GM18498 (cell line): Measurements from ENCODE around the gene RASL11A.
"Not testable (repeated sequence)": the region's sequence is repeated elsewhere in the genome, so short reads cannot be mapped to it uniquely, and the experiment has no call there.

ENCODE experiments used
- ATAC-seq: cut with Tn5 transposase; IDR thresholded peaks from one replicate; pipeline ENCODE4 v1.9.1; 2021; ENCODE audit warnings: mild to moderate bottlenecking, moderate library complexity; ENCODE audit not compliant: unreplicated experiment

Gene RASL11A

DNA sequence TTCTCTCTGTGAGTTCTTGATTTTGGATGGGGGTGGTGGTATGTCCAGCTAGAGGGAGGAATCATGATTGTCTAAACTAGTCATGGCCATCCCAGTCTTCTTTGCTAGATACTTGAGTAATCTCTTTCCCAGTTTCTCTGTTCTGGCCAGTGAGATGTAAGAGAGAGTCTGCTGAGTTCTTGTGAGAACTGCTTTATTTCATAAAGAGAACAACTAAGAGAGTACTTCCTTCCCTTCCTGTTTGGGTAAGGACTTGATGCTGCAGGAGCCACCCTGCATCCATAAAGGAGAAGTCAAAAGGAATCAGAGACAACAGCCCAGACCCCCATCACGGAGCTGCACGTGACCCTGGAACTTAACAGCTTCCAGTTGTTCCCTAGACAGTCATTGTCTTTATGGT lies 3.0 kb upstream of the RASL11A start:
- ATAC-seq: no peak

DNA sequence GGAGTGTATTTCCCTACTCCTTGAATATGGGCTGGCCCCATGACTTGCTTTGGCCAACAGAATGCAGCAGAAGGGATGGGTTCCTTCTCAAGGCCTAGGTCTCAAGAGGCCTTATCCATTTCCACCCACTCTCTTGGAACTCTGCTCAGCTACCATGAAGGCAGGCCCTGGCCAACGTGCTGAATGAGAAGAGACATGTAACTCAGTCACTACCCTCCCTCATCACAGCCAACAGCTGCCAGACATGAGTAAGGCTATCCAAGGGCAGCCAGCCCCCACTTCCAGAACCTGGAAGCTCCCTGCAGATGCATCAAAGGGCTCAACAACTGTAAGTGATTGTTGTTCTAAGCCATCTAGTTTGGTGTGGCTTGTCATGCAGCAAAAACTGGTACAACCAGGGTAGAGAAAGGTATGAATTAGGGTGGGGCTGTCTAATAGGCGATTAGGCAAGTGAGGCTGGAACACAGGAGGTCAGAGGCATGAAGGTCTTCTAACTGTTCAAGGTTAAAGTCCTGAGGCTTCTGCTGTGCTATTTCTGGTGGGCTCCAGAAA lies 1.4 kb upstream of the RASL11A start:
- ATAC-seq: no peak

DNA sequence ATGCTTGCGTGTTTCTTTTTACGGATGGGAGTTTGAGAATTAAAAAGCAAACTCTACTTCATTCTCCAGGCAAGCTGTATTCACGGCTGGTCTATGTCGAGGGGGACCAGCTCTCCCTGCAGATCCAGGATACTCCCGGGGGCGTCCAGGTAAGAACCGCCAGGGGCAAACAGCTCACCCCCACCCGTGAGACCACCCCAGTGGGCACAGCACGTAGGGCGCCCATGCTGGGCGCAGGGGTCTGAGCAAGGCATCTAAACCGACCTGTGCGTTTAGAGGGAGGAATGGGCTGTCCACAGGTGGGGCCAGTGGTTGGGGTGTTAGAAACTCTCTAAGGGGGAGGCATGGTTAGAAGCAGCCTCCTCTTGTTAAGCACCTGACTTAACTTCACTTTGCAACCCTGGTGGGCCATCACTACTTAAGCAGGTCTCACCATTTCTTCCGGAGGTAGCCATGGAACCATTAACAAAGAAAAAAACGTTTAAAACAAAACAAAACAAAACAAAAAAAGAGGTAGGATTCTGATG lies 1.0 kb downstream of the RASL11A start:
- no peak for ATAC-seq

DNA sequence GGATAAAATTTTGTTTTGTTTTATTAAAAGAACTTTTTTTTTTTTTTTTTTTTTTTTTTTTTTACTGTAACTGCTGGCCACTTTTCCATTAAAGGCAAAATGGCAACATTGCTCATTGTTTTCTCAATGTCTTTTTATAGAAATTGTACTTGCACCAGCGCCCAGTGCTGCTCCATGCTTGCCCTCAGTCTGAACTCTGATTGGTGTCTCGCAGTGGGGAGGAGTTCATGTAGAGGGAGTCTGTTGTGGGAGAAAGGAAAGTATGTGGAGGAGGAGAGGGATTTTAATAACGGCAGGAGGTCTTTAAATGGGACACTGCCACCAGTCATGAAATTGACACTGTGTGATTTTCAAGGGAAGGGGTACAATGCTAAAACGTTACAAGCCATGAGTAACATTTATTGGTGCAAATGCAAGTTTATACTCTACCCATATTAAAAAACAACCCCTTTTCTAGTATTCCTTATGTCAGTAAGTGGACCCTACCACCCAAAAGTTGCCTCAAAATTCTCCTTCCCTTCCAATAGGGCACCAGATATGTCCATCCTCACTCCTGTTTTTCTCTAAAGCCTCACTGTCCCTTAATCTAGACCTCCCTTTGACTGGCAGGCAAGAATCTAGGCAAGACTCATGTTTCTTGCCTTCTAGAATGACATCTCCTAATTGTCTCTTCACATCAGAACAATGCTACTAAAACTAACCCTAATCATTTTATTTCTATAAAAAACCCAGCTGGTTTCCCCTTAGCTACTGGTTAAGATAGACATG lies 3.2 kb downstream of the RASL11A start:
- no peak for ATAC-seq

DNA sequence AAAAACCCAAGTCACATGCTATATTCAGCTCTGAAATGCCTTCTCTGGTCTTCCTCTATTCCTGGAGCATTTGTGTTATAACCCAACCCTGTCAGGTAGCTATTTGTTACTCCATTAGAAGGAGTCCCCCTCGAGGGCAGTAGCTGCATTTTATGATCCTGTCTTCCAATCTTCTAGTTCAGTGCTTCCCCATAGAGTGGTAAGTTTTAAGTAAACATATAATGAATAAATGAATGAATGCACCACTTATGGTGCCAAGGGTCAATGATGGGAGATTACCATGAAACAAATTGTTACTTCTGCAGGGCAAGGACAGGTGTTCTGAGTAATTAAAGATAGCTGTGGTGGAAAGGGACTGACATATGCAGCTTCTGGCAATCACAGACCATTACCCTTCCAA lies 4.0 kb downstream of the RASL11A start:
- no peak for ATAC-seq

DNA sequence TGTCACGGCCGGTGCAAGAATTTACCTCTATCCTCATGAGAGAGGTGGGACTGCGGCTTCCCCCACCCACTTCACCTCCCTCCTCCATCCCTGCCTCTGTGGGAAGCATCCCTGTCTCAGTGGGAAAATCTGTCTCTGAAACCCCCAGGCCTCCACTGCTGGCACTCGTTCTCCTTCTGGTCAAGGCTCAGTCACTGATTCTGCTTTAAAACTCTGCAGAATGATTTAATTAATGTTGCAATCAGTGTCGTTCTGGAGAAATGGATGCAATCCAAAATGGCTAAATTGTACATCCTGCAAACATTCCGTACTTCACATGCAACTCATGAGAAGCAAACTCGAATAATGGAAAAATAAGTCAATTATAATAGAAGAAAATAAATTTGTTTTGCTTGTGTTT lies 5.6 kb downstream of the RASL11A start:
- ATAC-seq: no peak

DNA sequence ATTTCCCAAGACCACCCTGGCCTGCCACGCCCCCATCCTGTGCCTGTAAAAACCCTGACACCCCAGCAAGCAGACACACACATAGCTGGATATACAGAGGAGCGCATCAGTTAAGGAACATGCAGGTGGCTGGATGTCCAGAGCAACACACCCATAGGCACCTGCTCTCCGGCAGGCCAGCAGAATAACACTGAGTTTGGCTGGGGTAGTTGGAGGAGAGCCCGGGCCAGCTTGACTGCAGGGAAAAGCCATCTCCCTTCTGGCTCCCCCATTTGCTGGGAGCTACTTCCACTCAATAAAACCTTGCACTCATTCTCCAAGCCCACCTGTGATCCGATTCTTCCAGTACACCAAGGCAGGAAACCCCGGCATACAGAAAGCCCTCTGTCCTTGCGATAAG lies 8.9 kb downstream of the RASL11A start:
- ATAC-seq: no peak

DNA sequence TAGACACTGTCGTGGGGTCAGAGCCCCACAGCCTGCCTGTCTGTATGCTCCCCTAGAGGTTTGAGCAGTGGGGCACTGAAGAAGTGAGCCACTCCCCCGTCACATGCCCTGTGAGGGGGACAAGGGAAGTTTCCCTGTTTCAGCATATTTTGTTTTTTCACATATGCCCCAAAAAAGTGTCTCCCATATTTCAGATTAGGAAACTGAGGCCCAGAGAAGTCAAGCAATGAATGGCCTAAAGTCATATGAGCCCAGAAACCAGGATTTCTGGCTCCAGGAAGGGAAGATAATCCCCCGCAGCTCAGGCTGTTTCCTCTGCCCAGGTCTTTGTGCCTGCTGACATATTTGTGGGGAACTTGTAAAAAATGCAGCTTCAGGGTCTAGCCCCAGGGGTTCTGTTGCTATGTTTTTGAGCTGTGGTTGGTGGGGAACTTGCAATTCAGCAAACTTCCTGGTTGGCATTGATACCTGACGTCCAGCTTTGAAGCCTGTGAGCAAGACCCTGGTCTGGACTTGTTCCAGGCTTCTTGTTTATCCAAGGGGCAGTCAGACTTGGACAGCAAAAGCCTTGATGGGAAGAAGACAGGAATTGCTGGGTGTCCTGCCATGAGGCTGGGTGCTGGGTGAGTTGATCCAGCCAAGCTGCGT lies 9.5 kb downstream of the RASL11A start:
- no peak for ATAC-seq

DNA sequence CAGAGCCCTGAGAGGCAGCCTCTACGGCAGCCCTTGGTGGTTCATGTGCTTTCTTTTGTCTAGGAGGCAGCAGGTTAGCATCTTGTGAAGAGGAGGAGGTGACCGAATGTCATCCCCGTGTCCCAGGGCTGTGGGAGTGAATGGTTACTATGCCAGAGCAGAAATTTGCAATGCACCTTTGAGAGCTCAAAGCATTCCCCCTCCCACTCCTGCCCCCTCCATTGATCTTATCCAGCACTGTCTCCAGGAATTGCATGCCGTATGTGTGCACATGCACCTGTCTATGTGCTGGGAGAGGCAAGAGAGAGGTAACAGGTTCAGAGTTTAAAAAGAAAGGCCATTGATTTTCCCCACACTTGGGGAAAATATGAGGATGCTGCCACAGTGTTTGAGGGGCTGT lies 10.2 kb downstream of the RASL11A start:
- no peak for ATAC-seq

DNA sequence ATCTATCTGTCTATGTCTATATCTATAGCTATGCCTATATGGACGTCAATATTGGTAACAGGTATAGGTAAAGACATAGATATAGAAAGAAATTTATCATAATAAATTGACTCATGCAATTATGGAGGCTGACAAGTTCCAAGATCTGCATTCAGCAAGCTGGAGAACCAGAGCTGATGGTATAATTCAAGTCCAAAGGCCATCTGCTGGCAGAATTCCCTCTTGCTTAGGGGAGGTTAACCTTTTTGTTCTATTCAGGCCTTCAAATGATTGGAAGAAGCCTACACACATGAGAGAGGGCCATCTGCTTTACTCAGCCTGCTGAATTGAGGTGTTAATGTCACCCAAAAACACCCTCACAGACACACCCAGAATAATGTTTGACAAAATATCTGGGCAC lies 10.8 kb downstream of the RASL11A start:
- no peak for ATAC-seq

DNA sequence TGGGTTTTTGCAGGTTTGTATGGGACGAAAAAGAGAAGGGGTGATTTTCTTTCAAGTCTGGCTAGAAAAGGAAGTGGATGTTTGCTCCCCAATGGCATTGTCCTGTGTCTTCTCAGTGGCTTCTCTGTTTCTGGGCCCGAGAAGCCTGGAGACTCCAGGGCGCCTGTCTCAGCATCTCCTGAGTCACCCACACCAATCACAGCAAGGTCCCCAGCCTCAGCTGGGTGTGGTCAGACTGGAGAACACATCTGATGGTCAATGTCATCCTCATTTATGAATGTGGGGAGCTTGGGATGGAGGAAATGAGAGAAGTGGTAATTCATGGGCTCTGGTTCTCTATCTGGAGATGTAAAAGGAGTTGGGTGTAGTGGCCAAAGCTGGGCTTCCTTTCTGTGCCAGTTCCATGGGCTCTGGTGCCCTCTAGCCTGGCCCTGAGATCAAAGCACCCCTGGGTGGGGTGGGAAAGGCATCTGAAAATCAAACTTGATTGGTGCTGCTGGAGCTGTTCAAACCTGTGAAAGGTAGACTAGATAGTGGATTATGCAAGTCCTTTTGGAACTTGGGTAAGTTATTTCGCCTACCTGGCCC lies 13.4 kb downstream of the RASL11A start:
- no peak for ATAC-seq

DNA sequence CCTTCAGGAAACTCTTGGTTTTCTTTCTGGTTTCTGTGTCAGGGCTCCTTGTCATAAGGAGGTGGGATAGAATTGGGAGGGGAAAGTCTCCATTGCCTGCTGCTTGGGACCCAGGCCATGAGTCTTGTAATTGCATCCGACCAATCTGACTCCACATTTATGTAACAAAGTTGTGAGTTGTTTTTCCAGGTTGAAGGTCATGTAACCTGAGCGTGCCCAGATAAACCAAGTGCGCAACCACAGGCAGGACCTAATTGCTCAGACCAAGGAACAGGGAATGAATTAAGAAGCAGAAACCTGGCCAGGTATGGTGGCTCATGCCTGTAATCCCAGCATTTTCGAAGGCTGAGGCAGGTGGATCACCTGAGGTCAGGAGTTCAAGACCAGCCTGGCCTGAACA lies 17.8 kb downstream of the RASL11A start:
- no peak for ATAC-seq

DNA sequence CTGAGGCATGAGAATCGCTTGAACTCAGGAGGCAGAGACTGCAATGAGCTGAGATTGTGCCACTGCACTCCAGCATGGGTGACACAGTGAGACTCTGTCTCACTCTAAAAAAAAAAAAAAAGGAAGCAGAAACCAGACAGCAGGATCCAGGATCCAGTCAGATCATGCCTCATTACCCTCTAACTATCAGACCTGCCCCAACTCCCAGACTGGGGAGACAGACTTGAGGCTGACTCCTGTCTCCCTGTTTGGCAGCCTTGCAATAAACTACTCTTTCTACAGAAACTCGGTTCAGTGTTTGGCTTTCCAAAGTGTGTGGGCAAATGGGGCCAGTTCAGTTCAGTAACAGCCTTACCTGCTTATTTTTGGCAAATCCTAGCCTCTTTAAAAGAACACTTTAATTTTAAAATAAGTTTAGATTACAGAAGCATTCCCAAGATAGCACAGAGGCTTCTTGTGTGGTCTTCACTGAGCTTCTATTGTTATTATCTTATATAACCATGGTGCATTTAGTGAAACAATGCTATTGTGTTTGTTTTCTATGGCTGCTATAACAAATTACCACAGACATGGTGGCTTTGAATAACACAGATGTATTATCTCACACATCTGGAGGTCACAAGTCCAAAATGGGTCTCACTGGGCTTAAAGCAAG lies 18.5 kb downstream of the RASL11A start:
- no peak for ATAC-seq

DNA sequence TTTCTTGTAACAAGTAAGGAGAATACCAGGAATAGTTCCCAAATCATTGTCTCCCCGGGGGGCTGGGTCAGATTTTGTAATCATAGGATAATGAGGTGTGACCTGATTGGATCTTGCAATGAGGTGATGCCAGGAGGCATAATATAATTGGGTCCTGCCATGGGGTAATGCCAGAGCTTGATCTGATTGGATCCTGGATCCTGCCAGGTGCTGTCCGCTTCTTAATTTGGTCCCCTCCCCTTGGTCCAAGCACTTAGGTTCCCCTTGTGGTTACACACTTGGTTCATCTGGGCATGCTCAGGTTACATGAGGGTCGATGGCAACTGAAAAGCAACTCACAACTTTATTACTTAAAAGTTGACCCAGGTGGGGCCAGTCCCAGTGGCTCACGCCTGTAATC lies 20.1 kb downstream of the RASL11A start:
- no peak for ATAC-seq

DNA sequence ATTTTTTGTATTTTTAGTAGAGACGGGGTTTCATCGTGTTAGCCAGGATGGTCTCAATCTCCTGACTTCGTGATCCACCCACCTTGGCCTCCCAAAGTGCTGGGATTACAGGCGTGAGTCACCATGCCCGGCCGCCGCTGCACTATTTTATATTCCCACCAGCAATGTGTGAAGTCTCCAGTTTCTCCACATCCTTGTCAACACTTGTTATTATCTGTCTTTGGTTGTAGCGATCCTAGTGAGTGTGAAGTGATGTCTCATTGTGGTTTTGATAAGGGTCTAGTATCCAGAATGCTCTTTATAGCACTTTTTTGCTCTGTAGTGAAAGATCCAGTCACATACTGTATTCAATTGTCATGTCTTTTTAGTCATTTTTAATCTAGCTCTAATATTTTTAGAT lies 21.3 kb downstream of the RASL11A start:
- ATAC-seq: not testable (repeated sequence)

DNA sequence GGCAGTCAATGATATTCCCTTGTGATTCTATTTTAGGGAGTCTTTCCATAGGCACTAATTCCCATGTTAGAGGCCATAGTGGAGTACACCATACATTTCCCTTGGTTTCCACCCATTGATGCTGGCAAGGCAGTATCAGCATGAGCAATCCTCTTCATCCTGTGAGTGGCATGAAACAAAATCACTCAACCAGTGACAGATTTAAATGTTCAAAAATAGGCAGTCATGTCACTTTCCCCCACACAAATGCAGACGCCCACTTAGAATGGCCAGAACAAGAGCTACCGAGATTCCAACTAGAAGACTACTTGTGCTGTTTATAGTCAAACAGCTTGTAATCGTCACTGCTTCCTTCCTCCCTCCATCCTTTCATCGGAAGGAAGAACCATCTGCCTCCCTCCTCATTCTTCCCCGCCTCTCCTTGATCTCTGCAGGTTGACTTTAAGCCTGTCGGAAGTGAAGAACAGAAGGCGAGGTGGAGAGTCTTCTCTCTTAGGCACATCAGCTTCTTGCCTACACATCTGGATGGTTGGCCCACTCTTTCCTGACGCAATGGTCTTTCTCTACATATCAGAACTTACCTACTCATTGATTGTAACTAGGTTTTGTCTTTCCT lies 22.6 kb downstream of the RASL11A start:
- ATAC-seq: no peak

DNA sequence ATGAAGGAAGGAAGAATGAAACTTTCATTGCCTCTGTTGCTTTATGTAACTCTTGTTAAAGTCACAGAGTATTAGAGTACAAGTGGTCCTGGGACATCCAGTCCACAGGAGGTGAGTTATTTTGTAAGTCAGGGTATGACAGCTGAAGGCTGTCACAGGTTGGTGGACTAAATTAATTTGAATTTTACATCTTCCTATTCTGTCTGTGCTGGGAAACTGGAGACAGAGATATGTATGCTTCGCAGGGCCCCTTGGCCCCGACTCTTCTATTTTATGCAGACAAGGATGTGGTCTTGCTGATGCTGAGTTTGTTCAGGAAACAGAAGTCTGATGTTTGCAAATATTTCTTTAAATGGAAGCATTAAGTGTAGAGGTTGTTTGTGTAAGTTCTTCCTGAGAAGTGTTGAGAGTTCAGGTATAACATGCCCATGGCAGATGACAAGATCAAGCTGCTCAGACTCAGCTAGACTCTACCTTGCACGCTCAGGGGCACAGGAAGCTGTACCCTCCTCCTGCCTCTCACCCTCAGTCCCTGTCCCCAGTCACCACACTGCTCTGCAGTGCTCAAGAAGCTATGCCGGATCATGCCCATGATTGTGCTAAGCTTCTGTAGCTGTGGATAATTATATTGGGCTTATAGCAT lies 23.4 kb downstream of the RASL11A start:
- no peak for ATAC-seq

DNA sequence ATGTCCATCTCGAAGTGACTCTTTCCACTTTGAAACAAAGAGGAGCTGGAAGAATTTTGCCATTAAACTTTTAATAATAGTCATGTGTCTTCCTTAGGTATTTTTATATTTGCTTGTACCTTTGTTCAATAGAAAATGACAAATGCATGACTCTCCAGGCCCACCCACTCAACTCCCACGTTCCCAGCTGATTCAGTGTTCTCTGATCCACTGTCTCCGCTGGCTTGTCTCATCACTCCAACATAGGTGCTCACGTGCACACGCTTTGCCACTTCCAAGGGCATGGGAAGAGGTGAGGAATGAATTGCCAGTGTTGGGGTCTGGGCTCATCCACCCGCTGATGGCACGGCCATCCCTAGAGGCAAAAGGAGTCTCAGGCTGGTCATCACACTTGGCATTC lies 24.5 kb downstream of the RASL11A start:
- ATAC-seq: no peak

DNA sequence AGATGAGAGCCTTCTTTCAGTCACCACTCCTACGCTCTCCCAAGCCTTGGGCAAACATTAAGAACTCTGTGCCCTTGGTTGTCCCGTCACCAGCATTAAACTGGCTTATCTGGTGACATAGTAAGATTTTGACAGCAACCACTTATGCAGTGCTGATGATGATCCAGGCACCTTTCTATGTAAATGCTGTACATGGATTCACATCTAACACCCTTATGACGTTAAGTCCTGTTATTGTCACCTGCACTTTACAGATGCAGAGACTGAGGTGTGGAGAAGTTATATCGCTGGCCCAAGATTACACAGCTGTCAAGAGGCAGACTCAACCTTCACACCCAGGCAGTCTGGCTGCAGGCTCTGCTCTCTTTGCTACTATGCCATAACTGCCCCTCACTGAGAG lies 25.0 kb downstream of the RASL11A start:
- no peak for ATAC-seq

DNA sequence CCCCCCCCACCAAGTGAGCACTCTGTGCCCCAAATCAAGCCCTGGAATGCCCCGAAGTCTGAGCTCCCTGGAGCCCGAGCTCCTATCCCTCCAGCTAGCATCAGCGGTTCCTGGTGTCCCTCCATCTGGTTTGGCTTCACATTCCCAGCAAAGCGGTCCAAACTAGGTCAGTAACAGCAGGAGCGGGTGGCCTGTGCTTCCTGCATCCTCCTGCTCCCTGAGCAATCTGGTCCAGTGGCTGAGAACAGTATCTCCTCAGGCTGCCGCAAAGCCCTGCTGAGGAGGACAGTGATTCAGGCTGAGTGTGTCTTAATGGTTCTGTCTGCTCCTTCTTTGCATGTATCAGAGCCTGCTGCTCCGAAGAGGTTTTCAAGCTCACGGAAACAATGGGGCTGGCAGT lies 25.9 kb downstream of the RASL11A start:
- no peak for ATAC-seq
